H9 (cell line): ENCODE measurements around the gene CERS1. TPM values are rescaled to one million over a fixed set of nuclear protein-coding genes. Genes with fewer than 3 reads are reported as not detected.

ENCODE experiments used
- DNase-seq: peaks from one replicate; pipeline ENCODE4 v3.0.0-alpha.2; 2017
- H2AFZ ChIP-seq: one replicate; pipeline ENCODE4 v1.6.1; 2013; ENCODE audit warnings: mild to moderate bottlenecking, low read length, control low read depth, moderate library complexity
- H2AK5ac ChIP-seq: 2 replicates; pipeline ENCODE4 v1.6.1; 2013; ENCODE audit warnings: low read length, control low read depth, mixed read lengths; ENCODE audit not compliant: insufficient read length
- H2BK120ac ChIP-seq: one replicate; pipeline ENCODE4 v1.6.1; 2013; ENCODE audit warnings: low read depth, mild to moderate bottlenecking, low read length, control low read depth, inconsistent platforms; ENCODE audit not compliant: poor library complexity, severe bottlenecking
- H2BK12ac ChIP-seq: 2 replicates; pipeline ENCODE4 v1.6.1; 2013; ENCODE audit warnings: low read length, control low read depth, mixed read lengths, low read depth; ENCODE audit not compliant: insufficient read length
- H2BK15ac ChIP-seq: 2 replicates; pipeline ENCODE4 v1.6.1; 2013; ENCODE audit warnings: low read depth, low read length, control low read depth
- H2BK20ac ChIP-seq: one replicate; pipeline ENCODE4 v1.6.1; 2013; ENCODE audit warnings: low read depth, mild to moderate bottlenecking, low read length, control low read depth, inconsistent platforms; ENCODE audit not compliant: poor library complexity, severe bottlenecking
- H2BK5ac ChIP-seq: 2 replicates; pipeline ENCODE4 v1.6.1; 2013; ENCODE audit warnings: low read length, control low read depth, mixed read lengths; ENCODE audit not compliant: insufficient read length
- H3K14ac ChIP-seq: 2 replicates; pipeline ENCODE4 v1.6.1; 2013; ENCODE audit warnings: low read length, control low read depth; ENCODE audit not compliant: insufficient read depth
- H3K18ac ChIP-seq: 2 replicates; pipeline ENCODE4 v1.6.1; 2013; ENCODE audit warnings: low read depth, mild to moderate bottlenecking, mixed read lengths, low read length, control low read depth; ENCODE audit not compliant: insufficient read length
- H3K23ac ChIP-seq: 2 replicates; pipeline ENCODE4 v1.6.1; 2013; ENCODE audit warnings: low read length, control low read depth, mixed read lengths, low read depth; ENCODE audit not compliant: insufficient read length
- H3K23me2 ChIP-seq: 2 replicates; pipeline ENCODE4 v1.6.1; 2013; ENCODE audit warnings: low read depth, mild to moderate bottlenecking, mixed read lengths, low read length, control low read depth; ENCODE audit not compliant: insufficient read length, poor library complexity, severe bottlenecking
- H3K27ac ChIP-seq: 2 replicates; pipeline ENCODE4 v1.5.1; 2013; ENCODE audit warnings: low read length, control low read depth, mixed read lengths, low read depth; ENCODE audit not compliant: insufficient read length
- H3K27me3 ChIP-seq: 2 replicates; pipeline ENCODE4 v1.6.1; 2013; ENCODE audit warnings: low read length, control low read depth, inconsistent platforms; ENCODE audit not compliant: insufficient read depth
- H3K4ac ChIP-seq: 2 replicates; pipeline ENCODE4 v1.6.1; 2013; ENCODE audit warnings: low read depth, mild to moderate bottlenecking, control low read depth, inconsistent platforms, low read length, moderate library complexity
- H3K4me1 ChIP-seq: 2 replicates; pipeline ENCODE4 v1.6.1; 2013; ENCODE audit warnings: low read length, control low read depth, inconsistent platforms; ENCODE audit not compliant: insufficient read depth
- H3K4me2 ChIP-seq: 2 replicates; pipeline ENCODE4 v1.6.1; 2013; ENCODE audit warnings: low read length, control low read depth, mixed read lengths; ENCODE audit not compliant: insufficient read length, insufficient read depth
- H3K56ac ChIP-seq: 2 replicates; pipeline ENCODE4 v1.6.1; 2013; ENCODE audit warnings: low read depth, mild to moderate bottlenecking, mixed read lengths, low read length, control low read depth; ENCODE audit not compliant: insufficient read length
- H3K79me1 ChIP-seq: 2 replicates; pipeline ENCODE4 v1.6.1; 2013; ENCODE audit warnings: low read depth, mild to moderate bottlenecking, moderate library complexity, low read length, control low read depth, inconsistent platforms; ENCODE audit not compliant: insufficient read depth, poor library complexity, severe bottlenecking
- H3K79me2 ChIP-seq: 2 replicates; pipeline ENCODE4 v1.6.1; 2013; ENCODE audit warnings: low read length, control low read depth, inconsistent platforms; ENCODE audit not compliant: insufficient read depth
- H3K9ac ChIP-seq: 2 replicates; pipeline ENCODE4 v1.6.1; 2013; ENCODE audit warnings: low read length, control low read depth, mixed read lengths; ENCODE audit not compliant: insufficient read length; ENCODE audit errors: extremely low read depth
- H3K9me3 ChIP-seq: one replicate; pipeline ENCODE4 v1.6.1; 2013; ENCODE audit warnings: low read depth, low read length, inconsistent platforms; ENCODE audit not compliant: control insufficient read depth
- H3T11ph ChIP-seq: one replicate; pipeline ENCODE4 v1.6.1; 2013; ENCODE audit warnings: mild to moderate bottlenecking, low read length, control low read depth, inconsistent platforms
- H4K20me1 ChIP-seq: one replicate; pipeline ENCODE4 v1.6.1; 2013; ENCODE audit not compliant: control insufficient read depth, insufficient read length, insufficient read depth
- H4K5ac ChIP-seq: 2 replicates; pipeline ENCODE4 v1.6.1; 2013; ENCODE audit warnings: low read depth, mild to moderate bottlenecking, mixed read lengths, low read length, control low read depth; ENCODE audit not compliant: insufficient read length
- H4K8ac ChIP-seq: replicated peaks from 2 replicates; pipeline ENCODE4 v1.6.1; 2013; ENCODE audit warnings: low read length, control low read depth, mixed read lengths, low read depth; ENCODE audit not compliant: insufficient read length
- H4K91ac ChIP-seq: 2 replicates; pipeline ENCODE4 v1.6.1; 2013; ENCODE audit warnings: low read depth, mild to moderate bottlenecking, moderate library complexity, mixed read lengths, low read length, control low read depth; ENCODE audit not compliant: insufficient read length
- H3K27ac Mint-ChIP-seq, 3 experiments: 2 replicates in 2 of 3; 3 replicates in 1 of 3; pipeline ENCODE4 v1.8.0; 2020 to 2021; ENCODE audit warnings: mixed read lengths in 3 of 3, mild to moderate bottlenecking in 1 of 3, moderate library complexity in 1 of 3
- H3K27me3 Mint-ChIP-seq: 2 replicates; pipeline ENCODE4 v1.8.0; 2021; ENCODE audit warnings: low read depth, mild to moderate bottlenecking, moderate library complexity, mixed read lengths
- H3K36me3 Mint-ChIP-seq, 3 experiments: 2 replicates in 2 of 3; 3 replicates in 1 of 3; pipeline ENCODE4 v1.8.0; 2020 to 2021; ENCODE audit warnings: low read depth in 3 of 3, mixed read lengths in 3 of 3; ENCODE audit not compliant: insufficient read depth in 1 of 3
- H3K4me1 Mint-ChIP-seq, 2 experiments: 2 replicates each; pipeline ENCODE4 v1.8.0; 2020; ENCODE audit warnings: mixed read lengths in 2 of 2
- H3K4me3 Mint-ChIP-seq, 2 experiments: 2 replicates in 1 of 2; 3 replicates in 1 of 2; pipeline ENCODE4 v1.8.0; 2020 to 2021; ENCODE audit warnings: mild to moderate bottlenecking in 2 of 2, mixed read lengths in 2 of 2, moderate library complexity in 1 of 2
- H3K9me3 Mint-ChIP-seq, 2 experiments: 2 replicates in 1 of 2; 3 replicates in 1 of 2; pipeline ENCODE4 v1.8.0; 2020; ENCODE audit warnings: mild to moderate bottlenecking in 2 of 2, mixed read lengths in 2 of 2, moderate library complexity in 1 of 2
- WGBS: extraction: QIAGEN DNeasy Blood & Tissue Kit; methylation state at CpG from one replicate; pipeline ENCODE4 v1.1.7; 2013; ENCODE audit warnings: missing lambda C conversion rate, low lambda C conversion rate, mixed read lengths; ENCODE audit not compliant: insufficient read length; ENCODE audit errors: extremely low coverage; 5-methylcytosine and 5-hydroxymethylcytosine counted together
- total RNA-seq: library from RNA; stranded (reverse); gene quantifications from 2 replicates; pipeline ENCODE4 v1.2.1, GENCODE V29; 2021
- TF ChIP-seq, protein P1 (sequence below): fragments of 200-600 bp; sonication (generic); conservative IDR thresholded peaks from 3 replicates; pipeline ENCODE4 v1.8.0; 2021; ENCODE audit warnings: antibody characterized with exemption, mild to moderate bottlenecking

CERS1 gene
- total RNA-seq, 1 experiment from 2014 or later = 19.3 TPM

DNA sequence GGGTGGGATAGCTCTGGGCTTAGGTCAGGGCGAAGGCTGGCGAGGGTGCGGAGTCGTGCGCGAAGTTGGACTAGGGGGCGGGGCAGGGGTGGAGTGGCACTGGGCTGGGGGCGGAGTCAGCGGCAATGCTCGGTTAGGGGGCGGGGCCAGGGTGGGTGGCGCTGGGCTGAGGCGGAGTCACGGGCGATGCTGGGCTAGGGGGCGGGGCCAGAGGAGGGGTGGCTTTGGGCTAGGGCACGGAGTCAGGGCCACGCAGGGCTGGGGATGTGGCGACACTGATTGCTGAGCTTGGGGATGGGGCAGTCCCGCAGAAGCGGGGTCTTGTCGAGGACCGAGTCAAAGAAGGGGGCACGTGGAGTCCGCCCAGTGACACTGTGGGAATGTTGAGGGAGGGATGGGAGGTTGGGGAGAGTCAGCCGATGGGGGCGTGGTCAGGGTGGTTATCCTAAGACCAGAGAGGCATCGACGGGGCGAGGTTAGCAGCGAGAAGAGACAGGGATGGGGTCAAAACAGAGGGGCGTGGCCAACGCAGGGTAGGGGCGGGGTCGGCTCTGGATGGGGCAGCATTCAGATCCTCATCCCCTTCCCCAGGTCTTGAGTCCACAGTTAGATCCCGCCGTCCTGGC lies 36.4 kb upstream of the CERS1 start:
- Histone ChIP-seq H2BK12ac (no peak overlapping the region), H4K91ac (no peak overlapping the region), H3K4me1 (no peaks in the 10 kb centered on the region), H3K79me2 (no peaks in the 10 kb centered on the region), H3K27me3 (no peaks in the 10 kb centered on the region), H2BK20ac (no peak overlapping the region), H4K20me1 (no peaks in the 10 kb centered on the region), H3K9ac (no peak overlapping the region), H3K23ac (no peak overlapping the region), H3K56ac (no peak overlapping the region), H3K4ac (no peak overlapping the region), H3K14ac (no peak overlapping the region), H4K8ac (no peak overlapping the region), H3T11ph (no peak overlapping the region), H3K23me2 (peaks cover 3% of the 10 kb centered on the region), H3K4me2 (peak overlapping the region; percentile 59), H4K5ac (no peak overlapping the region), H2BK15ac (no peak overlapping the region), H2BK120ac (no peak overlapping the region), H3K18ac (no peak overlapping the region), H2BK5ac (no peak overlapping the region), H3K27ac (no peak overlapping the region), H2AFZ (no peak overlapping the region), H3K79me1 (no peaks in the 10 kb centered on the region), H3K9me3 (no peaks in the 10 kb centered on the region), H2AK5ac (no peak overlapping the region)
- Mint-ChIP-seq H3K9me3 (no peaks in the 10 kb centered on the region; a peak in 1 of 5 replicates), H3K27ac (peak overlapping the region; percentile 89 to 97 (median 97); a peak in 6 of 7 replicates), H3K4me1 (peaks cover 4 to 13% of the 10 kb centered on the region in 2 experiments), H3K4me3 (peak overlapping the region; percentile 75 to 86), H3K27me3 (no peaks in the 10 kb centered on the region; the same call in none of the 2 replicates), H3K36me3 (peaks cover 5 to 28% (median 15%) of the 10 kb centered on the region in 3 experiments)
- peak; percentile 99 for DNase-seq
- TF ChIP-seq, protein P1, sequence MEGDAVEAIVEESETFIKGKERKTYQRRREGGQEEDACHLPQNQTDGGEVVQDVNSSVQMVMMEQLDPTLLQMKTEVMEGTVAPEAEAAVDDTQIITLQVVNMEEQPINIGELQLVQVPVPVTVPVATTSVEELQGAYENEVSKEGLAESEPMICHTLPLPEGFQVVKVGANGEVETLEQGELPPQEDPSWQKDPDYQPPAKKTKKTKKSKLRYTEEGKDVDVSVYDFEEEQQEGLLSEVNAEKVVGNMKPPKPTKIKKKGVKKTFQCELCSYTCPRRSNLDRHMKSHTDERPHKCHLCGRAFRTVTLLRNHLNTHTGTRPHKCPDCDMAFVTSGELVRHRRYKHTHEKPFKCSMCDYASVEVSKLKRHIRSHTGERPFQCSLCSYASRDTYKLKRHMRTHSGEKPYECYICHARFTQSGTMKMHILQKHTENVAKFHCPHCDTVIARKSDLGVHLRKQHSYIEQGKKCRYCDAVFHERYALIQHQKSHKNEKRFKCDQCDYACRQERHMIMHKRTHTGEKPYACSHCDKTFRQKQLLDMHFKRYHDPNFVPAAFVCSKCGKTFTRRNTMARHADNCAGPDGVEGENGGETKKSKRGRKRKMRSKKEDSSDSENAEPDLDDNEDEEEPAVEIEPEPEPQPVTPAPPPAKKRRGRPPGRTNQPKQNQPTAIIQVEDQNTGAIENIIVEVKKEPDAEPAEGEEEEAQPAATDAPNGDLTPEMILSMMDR = no peak
- no CpG with 5 or more reads among the region's 37 CpGs for WGBS
